IMR-90 (cell line): ENCODE measurements around the gene PDE4B.

Experiments used
- BHLHE40 ChIP-seq: fragments of 150-350 bp; IDR thresholded peaks from 2 replicates; pipeline ENCODE4 v1.6.1; 2016; ENCODE audit warnings: mild to moderate bottlenecking, low read depth, low read length
- CHD1 ChIP-seq: IDR thresholded peaks from 2 replicates; pipeline ENCODE4 v1.6.1; 2012; ENCODE audit warnings: low read depth, low read length, improper control_type of control experiment
- FOS ChIP-seq: fragments of 150-350 bp; IDR thresholded peaks from 2 replicates; pipeline ENCODE4 v1.6.1; 2016; ENCODE audit warnings: low read depth, low read length
- MAFK ChIP-seq: IDR thresholded peaks from 2 replicates; pipeline ENCODE4 v1.6.1; 2012; ENCODE audit warnings: low read depth, low read length, improper control_type of control experiment
- MXI1 ChIP-seq: IDR thresholded peaks from 2 replicates; pipeline ENCODE4 v1.6.1; 2012; ENCODE audit warnings: low read depth, mild to moderate bottlenecking, low read length, moderate library complexity, borderline replicate concordance
- POLR2A ChIP-seq: IDR thresholded peaks from 2 replicates; pipeline ENCODE4 v1.6.1; 2012; ENCODE audit warnings: mild to moderate bottlenecking, low read depth, low read length
- RAD21 ChIP-seq: IDR thresholded peaks from 2 replicates; pipeline ENCODE4 v1.6.1; 2012; ENCODE audit warnings: low read length, improper control_type of control experiment
- RCOR1 ChIP-seq: IDR thresholded peaks from 2 replicates; pipeline ENCODE4 v1.6.1; 2012; ENCODE audit warnings: mild to moderate bottlenecking, low read length, improper control_type of control experiment; ENCODE audit not compliant: insufficient replicate concordance
- RFX5 ChIP-seq: IDR thresholded peaks from 2 replicates; pipeline ENCODE4 v1.8.0; 2012; ENCODE audit warnings: low read depth, mild to moderate bottlenecking, low read length, moderate library complexity
- SMC3 ChIP-seq: fragments of 150-350 bp; IDR thresholded peaks from 2 replicates; pipeline ENCODE4 v1.6.1; 2016; ENCODE audit warnings: low read depth, mild to moderate bottlenecking, antibody characterized with exemption, low read length, moderate library complexity
- TF ChIP-seq, protein P1 (sequence below): conservative IDR thresholded peaks from 2 replicates; pipeline ENCODE4 v1.5.1; 2012; ENCODE audit warnings: mild to moderate bottlenecking, low read depth, low read length, improper control_type of control experiment
- TF ChIP-seq, protein P2 (sequence below): fragments of 150-350 bp; IDR thresholded peaks from 2 replicates; pipeline ENCODE4 v1.6.1; 2016; ENCODE audit warnings: low read depth, mild to moderate bottlenecking, low read length, moderate library complexity, borderline replicate concordance
- TF ChIP-seq, protein P3 (sequence below): fragments of 150-350 bp; IDR thresholded peaks from 2 replicates; pipeline ENCODE4 v1.6.1; 2017; ENCODE audit warnings: mild to moderate bottlenecking, antibody characterized with exemption, low read length, low read depth

DNA sequence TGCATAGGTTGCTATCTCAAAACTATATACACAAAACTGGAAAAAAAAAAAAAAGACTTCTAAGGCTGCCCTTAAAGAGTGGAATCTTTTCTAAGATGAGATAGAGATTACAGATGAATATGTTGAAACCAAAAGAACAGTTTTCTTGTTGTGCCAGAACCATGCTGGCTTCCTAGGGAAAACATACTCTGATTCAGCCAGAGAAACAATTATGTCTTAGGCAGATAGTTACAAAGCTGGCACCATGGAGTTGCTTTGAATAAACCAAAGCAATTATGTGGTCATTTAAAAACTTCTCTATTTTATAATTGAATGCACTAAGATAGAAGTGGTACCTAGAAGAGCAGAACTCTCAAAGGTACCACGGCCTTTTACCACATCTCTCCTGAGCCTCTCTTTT lies 341.3 kb downstream of the PDE4B start:
- no peak for TF ChIP-seq MXI1
- TF ChIP-seq, protein P1, sequence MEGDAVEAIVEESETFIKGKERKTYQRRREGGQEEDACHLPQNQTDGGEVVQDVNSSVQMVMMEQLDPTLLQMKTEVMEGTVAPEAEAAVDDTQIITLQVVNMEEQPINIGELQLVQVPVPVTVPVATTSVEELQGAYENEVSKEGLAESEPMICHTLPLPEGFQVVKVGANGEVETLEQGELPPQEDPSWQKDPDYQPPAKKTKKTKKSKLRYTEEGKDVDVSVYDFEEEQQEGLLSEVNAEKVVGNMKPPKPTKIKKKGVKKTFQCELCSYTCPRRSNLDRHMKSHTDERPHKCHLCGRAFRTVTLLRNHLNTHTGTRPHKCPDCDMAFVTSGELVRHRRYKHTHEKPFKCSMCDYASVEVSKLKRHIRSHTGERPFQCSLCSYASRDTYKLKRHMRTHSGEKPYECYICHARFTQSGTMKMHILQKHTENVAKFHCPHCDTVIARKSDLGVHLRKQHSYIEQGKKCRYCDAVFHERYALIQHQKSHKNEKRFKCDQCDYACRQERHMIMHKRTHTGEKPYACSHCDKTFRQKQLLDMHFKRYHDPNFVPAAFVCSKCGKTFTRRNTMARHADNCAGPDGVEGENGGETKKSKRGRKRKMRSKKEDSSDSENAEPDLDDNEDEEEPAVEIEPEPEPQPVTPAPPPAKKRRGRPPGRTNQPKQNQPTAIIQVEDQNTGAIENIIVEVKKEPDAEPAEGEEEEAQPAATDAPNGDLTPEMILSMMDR = no peak
- TF ChIP-seq CHD1 = no peak
- no peak for TF ChIP-seq POLR2A
- TF ChIP-seq RAD21 = no peak
- no peak for TF ChIP-seq MAFK
- no peak for TF ChIP-seq FOS
- TF ChIP-seq RCOR1 = no peak
- no peak for TF ChIP-seq SMC3
- TF ChIP-seq, protein P2, sequence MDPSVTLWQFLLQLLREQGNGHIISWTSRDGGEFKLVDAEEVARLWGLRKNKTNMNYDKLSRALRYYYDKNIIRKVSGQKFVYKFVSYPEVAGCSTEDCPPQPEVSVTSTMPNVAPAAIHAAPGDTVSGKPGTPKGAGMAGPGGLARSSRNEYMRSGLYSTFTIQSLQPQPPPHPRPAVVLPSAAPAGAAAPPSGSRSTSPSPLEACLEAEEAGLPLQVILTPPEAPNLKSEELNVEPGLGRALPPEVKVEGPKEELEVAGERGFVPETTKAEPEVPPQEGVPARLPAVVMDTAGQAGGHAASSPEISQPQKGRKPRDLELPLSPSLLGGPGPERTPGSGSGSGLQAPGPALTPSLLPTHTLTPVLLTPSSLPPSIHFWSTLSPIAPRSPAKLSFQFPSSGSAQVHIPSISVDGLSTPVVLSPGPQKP = no peak
- TF ChIP-seq BHLHE40 = no peak
- no peak for TF ChIP-seq RFX5
- TF ChIP-seq, protein P3, sequence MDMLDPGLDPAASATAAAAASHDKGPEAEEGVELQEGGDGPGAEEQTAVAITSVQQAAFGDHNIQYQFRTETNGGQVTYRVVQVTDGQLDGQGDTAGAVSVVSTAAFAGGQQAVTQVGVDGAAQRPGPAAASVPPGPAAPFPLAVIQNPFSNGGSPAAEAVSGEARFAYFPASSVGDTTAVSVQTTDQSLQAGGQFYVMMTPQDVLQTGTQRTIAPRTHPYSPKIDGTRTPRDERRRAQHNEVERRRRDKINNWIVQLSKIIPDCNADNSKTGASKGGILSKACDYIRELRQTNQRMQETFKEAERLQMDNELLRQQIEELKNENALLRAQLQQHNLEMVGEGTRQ = no peak
